OCI-LY1 (cell line): ENCODE results near the gene TYSND1.

Source experiments
- CTCF ChIP-seq: fragments of 200-600 bp; sonication (generic), shearing (Covaris generic); IDR thresholded peaks from 2 replicates; pipeline ENCODE4 v1.5.1; 2017; ENCODE audit warnings: mild to moderate bottlenecking, antibody characterized with exemption, low read length, moderate library complexity, mixed read lengths
- EZH2 ChIP-seq: fragments of 200-600 bp; sonication (generic), shearing (Covaris generic); IDR thresholded peaks from 2 replicates; pipeline ENCODE4 v1.8.0; 2017; ENCODE audit warnings: borderline replicate concordance, mixed run types, mild to moderate bottlenecking, antibody characterized with exemption, low read length, moderate library complexity, mixed read lengths

- TF ChIP-seq CTCF (no peak), EZH2 (no peak)
Observed at GRCh38 chr10:70109064-70109729, 37.3 kb downstream of the TYSND1 start.
